ENCODE results near the gene ADAMTSL2.

Gene ADAMTSL2

GRCh38 chr9:133499892-133500270, 34.6 kb upstream of the ADAMTSL2 start:
- no peak for DNase-seq (ENCODE audit: low read depth in 2 of 2)

DNA sequence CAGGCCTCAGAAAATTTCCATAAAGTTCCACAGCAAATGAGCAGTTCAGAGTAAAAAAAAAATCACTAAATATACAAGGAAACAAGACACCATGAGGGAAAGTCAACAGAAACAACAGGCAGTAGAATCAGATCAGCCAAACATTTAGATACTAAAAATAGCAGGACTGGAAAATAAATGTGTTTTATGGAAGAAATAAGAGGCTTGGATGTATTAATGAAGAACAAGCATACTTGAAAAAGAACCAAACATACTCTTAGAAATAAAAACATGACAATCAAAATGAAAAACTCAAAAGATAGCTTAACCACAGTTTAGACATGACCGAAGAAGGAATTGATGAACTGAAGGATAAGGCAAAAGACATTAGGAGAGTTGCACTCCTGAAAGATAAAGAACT, 32.4 kb upstream of the ADAMTSL2 start:
- no peak for DNase-seq (ENCODE audit: low read depth in 2 of 2)

GRCh38 chr9:133505186-133505830, 29.2 kb upstream of the ADAMTSL2 start:
- no peak for DNase-seq (ENCODE audit: low read depth in 2 of 2)

DNA sequence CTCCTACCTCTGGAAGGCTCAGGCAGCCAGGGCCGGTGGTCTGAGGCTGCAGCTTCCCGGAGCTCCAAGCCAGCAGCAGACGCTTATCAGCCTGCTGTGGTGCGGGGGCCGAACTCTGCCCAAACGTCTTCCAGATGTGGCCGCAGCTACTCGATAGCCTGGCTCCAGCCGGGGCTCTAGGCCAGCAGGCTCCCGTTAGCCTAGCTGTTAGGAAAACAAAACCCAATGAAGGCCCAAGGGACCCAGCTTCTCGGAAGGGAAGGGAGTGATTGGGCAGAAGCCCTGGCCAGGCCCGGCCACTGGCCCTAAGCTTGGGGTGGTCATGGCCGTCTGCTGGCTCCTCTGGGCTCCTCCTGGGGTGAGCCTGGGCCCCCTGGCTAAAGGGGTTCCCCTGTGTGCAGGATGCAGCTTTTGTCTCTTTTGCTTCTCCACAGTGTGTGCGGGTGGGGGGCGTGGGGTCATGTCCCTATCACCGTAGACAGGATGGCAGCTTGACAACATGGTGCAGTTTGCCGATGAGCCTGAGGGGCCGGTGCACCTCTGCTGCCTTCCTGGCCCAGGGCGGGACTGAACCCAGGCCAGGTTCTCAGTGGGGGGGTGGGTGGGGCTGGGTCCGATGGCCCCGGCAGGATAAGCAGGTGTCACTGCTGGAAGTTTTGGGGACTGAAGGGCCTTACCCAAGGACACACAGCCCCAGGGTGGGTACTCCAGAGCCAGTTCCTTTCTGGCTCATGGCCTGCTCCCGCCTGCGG, 28.4 kb upstream of the ADAMTSL2 start:
- DNase-seq (ENCODE audit: low read depth in 2 of 2) = no peak

DNA sequence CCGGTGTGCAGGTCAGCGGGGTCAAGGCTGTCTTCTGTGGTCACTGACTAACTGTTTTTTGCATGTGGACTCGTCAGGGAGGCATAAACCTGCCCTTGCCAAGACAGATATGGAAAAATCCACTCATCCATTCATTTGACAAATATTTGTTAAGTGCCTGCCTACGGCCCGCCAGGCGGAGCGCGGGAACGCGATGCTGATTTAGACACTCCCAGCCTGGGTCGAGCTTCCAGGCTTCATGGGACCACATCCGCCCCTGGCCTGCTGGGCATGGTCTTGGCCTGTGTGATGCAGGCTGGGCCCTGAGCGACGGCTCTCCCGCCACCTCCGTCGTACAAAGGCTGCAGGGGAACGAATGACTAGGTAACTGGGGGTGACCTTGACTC, 27.9 kb upstream of the ADAMTSL2 start:
- no peak for DNase-seq (ENCODE audit: low read depth in 2 of 2)

GRCh38 chr9:133507246-133507965, 27.1 kb upstream of the ADAMTSL2 start:
- DNase-seq (ENCODE audit: low read depth in 2 of 2) = no peak

- DNase-seq (ENCODE audit: low read depth in 2 of 2) = no peak
These were observed 26.5 kb upstream of the ADAMTSL2 start for GRCh38 chr9:133508046-133508445.

GRCh38 chr9:133509179-133510083, 25.1 kb upstream of the ADAMTSL2 start:
- no peak for DNase-seq (ENCODE audit: low read depth in 2 of 2)

- no peak for DNase-seq (ENCODE audit: low read depth in 2 of 2)
These were observed 23.5 kb upstream of the ADAMTSL2 start for GRCh38 chr9:133510926-133511505.

DNA sequence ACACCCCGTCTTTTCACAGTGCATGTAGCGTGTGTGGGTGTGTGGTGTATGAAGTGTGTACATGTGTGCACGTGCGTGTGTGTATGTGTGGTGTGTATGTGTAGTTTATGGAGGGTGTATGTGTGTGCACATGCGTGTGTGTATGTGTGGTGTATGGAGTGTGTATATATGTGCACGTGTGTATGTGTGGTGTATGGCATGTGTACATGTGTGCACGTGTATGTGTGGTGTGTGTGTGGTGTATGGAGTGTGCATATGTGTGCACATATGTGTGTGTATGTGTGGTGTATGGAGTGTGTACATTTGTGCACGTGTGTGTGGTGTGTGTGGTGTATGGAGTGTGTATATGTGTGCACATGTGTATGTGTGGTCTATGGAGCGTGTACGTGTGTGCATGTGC, 22.9 kb upstream of the ADAMTSL2 start:
- DNase-seq (ENCODE audit: low read depth in 2 of 2) = no peak

DNA sequence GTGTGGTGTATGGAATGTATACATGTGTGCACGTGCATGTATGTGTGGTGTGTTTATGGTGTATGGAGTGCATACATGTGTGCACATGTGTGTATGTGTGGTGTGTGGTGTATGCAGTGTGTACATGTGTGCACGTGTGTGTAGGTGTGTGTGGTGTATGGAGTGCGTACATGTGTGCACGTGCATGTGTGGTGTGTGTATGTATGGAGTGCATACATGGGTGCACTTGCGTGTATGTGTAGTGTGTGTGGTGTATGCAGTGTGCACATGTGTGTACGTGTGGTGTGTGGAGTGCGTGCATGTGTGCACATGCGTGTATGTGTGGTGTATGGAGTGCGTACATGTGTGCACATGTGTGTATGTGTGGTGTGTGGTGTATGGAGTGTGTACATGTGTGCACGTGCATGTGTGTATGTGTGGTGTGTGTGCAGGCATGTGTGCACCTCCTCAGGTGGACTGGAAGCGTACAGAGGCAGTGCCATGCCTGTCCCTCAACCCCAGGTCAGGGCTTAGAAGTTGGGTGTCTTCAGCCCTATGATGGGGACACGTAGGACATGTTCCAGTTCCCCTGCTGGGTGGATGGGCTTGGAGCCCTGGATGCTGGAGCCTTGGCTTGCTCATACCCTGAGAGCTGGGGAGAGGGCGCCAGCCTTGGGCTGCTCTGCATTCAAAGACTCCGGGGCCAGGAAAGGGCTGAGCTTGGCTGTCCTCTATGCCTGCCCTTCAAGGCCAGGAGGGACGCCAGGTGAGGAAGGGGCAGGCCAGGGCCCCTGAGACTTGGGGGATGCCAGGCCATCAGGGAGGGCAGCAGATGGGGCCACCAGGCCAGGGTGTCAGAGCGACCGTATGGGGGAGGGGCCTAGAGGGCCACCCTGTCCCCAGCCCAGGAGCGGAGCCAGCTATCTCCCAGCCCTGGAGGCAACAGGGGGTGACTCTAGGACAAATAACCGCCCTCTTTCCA, 22.0 kb upstream of the ADAMTSL2 start:
- no peak for DNase-seq (ENCODE audit: low read depth in 2 of 2)

DNA sequence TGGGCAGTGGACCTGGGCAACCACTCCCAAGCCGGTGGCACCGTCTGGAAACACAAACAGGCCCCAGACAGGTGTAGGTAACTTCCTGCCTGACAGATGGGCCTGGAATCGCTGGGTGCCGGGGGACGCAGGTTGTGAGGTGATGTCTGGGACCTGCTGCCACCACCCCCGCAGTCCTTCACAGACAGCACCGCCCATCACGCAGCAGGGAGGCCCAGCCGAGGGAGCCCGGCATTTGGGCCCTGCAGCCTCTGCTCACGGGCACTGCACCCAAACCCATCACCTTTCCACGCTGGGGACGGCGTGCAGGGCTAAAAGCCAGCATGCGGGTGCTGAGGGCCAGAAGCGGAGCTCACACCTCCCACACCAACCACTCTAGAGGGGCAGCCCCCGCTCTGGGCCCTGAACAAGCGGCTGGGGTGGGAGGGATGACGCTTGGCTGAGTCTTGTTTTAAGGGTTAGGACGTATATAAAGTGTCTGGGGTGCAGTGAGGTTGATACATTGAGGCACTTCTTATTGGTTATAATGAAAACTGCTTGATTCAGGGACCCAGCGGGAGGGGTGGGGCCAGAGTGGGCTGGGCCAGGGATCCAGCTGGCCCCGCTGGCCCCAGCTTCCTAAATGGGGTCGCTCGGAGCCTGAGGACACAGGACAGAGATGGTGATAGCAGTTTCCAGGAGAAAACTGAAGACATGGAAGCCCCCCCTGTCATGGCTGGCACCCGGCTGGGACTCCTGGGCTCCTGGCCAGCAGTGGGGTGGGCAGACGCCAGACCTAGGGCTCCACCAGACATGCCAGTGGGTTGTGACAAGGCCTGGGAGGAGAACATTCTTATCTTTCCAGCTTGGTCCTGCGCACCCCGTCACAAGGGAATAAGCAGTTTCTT, 21.0 kb upstream of the ADAMTSL2 start:
- no peak for DNase-seq (ENCODE audit: low read depth in 2 of 2)

- no peak for DNase-seq (ENCODE audit: low read depth in 2 of 2)
These were observed 19.9 kb upstream of the ADAMTSL2 start for GRCh38 chr9:133514460-133515239.

DNA sequence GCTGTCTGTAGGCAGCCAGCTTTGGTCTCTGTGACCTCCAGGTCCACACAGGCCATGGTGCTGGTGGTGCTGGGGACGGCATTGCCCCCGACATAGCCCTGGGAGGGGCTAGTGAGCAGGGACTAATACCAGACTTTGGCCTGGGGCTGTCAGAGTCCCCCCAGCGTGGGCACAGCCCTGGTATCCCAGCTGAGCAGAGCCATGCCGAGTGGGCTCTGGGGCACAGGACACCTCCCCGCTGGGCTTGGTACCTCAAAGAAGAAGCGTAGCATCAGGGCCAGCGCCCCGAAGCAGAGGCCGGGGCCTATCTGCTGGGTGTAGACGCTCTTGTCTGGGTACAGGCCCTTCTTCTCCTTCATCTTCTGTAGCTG, 19.3 kb upstream of the ADAMTSL2 start:
- no peak for DNase-seq (ENCODE audit: low read depth in 2 of 2)

DNA sequence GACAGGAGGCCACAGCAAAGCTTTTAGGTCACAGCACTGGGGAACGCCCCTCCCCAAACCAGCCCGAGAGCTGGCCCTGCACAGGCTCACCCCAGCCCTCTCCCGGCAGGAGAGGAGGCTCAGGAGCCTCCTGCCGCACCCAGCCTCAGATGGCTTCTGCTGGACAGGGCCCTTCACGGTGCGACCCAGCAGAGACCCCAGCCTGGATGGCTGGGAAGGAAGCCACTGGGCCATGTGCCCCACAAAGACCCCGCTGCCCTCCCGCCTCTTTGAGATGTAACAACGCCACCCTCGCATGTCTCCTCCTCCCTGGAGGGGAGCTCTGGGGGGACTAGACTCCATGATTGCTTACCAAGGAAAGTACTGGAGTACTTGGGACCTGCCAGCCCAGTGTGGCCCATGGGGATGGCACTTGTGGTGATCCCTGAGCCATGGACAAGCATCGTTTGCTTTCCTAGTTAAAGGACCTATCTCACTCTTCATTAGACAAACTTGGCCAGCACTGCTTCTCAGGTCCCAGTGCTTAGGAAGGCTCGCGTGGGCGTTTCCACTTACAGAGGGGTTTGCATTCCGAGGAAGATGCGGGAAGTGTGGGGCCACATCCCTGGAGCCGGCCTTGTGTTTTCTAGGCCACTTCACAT, 18.8 kb upstream of the ADAMTSL2 start:
- DNase-seq (ENCODE audit: low read depth in 2 of 2) = no peak

DNA sequence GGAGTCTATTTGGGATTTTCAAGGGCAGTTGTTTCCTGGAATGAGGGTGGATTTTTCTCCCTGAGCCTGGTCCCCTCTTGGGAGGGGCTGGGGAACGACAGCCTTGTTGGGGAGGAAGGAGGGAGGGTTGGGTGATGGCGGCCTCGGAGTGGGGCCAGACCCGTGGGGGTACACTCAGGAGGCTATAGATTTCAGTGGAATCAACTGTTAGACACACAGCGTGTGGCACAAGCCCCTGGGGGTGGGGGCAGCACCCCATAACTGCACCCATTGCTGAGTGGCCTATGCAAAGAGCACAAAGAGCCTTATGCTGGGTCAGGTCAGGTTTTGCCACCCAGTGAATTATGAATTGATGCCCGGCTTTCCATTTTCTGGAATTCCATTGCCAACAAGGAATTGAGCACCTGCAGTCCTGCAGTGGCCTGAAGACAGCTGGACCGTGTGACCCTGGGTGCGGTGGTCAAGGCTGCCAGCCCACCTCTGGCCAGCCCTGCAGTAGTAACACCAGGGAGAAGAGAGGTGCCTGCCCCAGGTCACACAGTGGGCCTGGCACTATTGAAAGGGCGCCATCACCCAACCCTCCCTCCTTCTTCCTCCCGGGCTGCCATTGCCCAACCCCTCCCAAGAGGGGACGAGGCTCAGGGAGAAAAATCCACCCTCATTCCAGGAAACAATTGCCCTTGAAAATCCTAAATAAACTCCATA, 18.1 kb upstream of the ADAMTSL2 start:
- no peak for DNase-seq (ENCODE audit: low read depth in 2 of 2)

DNA sequence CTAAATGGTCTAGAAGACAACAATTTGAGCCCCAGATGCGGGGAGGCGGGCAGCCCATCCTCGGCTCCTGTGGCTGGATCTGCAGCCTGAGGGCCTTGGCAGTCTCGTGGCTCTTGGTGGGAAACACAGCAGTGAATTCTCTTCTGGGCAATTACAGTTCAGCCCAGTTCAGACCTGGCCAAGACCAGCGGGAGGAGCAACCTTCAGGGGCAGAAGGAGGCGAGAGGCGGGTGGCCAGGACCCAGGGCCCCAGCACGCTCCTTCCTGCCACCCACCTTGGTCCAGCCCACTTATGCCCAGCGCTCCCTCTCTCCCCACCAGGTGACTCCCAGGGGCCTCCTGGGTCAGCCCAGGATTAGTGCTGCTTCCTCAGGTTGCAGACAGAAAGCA, 17.5 kb upstream of the ADAMTSL2 start:
- no peak for DNase-seq (ENCODE audit: low read depth in 2 of 2)

GRCh38 chr9:133517711-133518110, 16.8 kb upstream of the ADAMTSL2 start:
- no peak for DNase-seq (ENCODE audit: low read depth in 2 of 2)

Data from activated CD4-positive, alpha-beta T cell treated with anti-CD3 and anti-CD28 coated beads for 24 hours (primary cell).